B cell (primary cell): ENCODE results near the gene HLA-DQB1.

Experiments
- EZH2 ChIP-seq: IDR thresholded peaks from 2 replicates; pipeline ENCODE4 v1.6.1; 2012; ENCODE audit warnings: borderline replicate concordance, low read depth, mild to moderate bottlenecking, moderate library complexity, low read length; ENCODE audit not compliant: insufficient read depth, poor library complexity, severe bottlenecking
- TF ChIP-seq, protein P1 (sequence below): fragments of 200-600 bp; IDR thresholded peaks from one replicate; pipeline ENCODE4 v1.8.0; 2022; ENCODE audit warnings: antibody characterized with exemption, mild to moderate bottlenecking

DNA sequence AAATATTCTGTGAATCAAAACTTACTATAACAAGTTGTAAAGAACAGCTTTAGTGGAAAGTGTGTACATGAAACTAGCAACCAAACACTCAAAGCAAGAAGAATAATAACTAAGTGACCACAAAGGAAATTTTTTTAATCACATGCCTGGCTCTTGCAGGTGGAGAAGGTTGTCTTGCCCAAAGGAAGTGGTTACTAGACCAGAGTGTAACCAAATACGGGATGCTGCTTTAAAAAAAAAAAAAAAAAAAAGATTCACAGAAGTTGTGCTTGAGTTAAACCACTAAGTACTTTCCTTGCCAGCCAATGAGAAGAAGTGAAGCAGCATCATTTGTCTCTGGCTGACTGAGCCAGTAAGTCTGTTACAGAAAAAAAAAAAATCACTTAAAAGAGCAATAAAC is 19.1 kb upstream of the HLA-DQB1 start:
- TF ChIP-seq, protein P1, sequence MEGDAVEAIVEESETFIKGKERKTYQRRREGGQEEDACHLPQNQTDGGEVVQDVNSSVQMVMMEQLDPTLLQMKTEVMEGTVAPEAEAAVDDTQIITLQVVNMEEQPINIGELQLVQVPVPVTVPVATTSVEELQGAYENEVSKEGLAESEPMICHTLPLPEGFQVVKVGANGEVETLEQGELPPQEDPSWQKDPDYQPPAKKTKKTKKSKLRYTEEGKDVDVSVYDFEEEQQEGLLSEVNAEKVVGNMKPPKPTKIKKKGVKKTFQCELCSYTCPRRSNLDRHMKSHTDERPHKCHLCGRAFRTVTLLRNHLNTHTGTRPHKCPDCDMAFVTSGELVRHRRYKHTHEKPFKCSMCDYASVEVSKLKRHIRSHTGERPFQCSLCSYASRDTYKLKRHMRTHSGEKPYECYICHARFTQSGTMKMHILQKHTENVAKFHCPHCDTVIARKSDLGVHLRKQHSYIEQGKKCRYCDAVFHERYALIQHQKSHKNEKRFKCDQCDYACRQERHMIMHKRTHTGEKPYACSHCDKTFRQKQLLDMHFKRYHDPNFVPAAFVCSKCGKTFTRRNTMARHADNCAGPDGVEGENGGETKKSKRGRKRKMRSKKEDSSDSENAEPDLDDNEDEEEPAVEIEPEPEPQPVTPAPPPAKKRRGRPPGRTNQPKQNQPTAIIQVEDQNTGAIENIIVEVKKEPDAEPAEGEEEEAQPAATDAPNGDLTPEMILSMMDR: no peak
- no peak for TF ChIP-seq EZH2
